ENCODE results near the gene TUBAL3.

DNA sequence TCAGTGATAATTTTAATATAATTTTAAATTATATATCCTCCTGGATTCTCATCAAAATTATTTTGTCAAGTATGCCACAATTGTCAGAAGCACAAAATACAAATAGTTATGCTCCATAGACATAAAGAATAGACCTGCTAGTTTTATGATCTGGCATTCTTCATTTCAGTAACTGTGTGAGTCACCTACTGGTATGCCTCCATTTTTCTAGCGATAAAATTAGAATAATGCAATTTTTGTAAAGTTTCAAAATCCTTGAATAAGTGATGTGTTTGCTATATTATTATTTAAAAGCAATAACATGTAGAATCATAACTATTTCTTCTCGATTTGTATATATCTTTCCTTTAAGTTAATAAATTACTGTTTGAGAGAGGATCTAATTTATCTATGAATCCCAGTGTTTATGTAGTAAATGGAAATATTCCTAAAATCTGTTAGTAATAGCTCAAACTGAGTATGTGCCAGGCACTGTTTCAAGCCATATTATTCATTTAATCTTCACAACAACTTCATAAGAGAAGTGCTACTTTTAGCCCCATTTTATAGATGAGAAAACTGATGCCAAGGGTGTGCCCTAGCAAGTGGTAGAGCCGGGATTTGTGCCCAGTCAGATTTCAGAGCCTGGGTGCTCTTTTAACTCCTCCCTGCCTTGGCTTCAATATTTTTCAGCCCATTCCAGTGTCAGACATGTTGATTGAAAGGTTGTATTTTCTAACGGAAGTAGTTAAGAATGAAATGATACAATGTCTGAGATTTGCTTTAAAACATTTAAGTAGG lies 46.2 kb upstream of the TUBAL3 start:
- TF ChIP-seq, protein P1, sequence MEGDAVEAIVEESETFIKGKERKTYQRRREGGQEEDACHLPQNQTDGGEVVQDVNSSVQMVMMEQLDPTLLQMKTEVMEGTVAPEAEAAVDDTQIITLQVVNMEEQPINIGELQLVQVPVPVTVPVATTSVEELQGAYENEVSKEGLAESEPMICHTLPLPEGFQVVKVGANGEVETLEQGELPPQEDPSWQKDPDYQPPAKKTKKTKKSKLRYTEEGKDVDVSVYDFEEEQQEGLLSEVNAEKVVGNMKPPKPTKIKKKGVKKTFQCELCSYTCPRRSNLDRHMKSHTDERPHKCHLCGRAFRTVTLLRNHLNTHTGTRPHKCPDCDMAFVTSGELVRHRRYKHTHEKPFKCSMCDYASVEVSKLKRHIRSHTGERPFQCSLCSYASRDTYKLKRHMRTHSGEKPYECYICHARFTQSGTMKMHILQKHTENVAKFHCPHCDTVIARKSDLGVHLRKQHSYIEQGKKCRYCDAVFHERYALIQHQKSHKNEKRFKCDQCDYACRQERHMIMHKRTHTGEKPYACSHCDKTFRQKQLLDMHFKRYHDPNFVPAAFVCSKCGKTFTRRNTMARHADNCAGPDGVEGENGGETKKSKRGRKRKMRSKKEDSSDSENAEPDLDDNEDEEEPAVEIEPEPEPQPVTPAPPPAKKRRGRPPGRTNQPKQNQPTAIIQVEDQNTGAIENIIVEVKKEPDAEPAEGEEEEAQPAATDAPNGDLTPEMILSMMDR (IDR thresholded peaks at IDR 0.05) = no peak
- no peak for TF ChIP-seq TP53 (CRISPR knock-in tag; IDR thresholded peaks at IDR 0.05)
- TF ChIP-seq, protein P2, sequence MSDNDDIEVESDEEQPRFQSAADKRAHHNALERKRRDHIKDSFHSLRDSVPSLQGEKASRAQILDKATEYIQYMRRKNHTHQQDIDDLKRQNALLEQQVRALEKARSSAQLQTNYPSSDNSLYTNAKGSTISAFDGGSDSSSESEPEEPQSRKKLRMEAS (IDR thresholded peaks at IDR 0.05) = no peak
- TF ChIP-seq RAD21 (conservative IDR thresholded peaks at IDR 0.05 in 1 of 2, IDR thresholded peaks at IDR 0.05 in 1 of 2) = no peak
- TF ChIP-seq HOXA7 (CRISPR knock-in tag; IDR thresholded peaks at IDR 0.05) = no peak
- TF ChIP-seq POLR2A (IDR thresholded peaks at IDR 0.05; ENCODE audit: low read length) = no peak
- TF ChIP-seq, protein P3, sequence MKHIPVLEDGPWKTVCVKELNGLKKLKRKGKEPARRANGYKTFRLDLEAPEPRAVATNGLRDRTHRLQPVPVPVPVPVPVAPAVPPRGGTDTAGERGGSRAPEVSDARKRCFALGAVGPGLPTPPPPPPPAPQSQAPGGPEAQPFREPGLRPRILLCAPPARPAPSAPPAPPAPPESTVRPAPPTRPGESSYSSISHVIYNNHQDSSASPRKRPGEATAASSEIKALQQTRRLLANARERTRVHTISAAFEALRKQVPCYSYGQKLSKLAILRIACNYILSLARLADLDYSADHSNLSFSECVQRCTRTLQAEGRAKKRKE (CRISPR knock-in tag; IDR thresholded peaks at IDR 0.05; ENCODE audit: low read depth) = no peak
- TF ChIP-seq RFX5 (IDR thresholded peaks at IDR 0.05) = no peak
- TF ChIP-seq CHD2 (IDR thresholded peaks at IDR 0.05; ENCODE audit: low read length, partially characterized antibody) = no peak
- no peak for TF ChIP-seq ZFP36 (IDR thresholded peaks at IDR 0.05; ENCODE audit: borderline replicate concordance, partially characterized antibody)
- no peak for TF ChIP-seq NPAS2 (CRISPR knock-in tag; IDR thresholded peaks at IDR 0.05; ENCODE audit: borderline replicate concordance)
- TF ChIP-seq, protein P4, sequence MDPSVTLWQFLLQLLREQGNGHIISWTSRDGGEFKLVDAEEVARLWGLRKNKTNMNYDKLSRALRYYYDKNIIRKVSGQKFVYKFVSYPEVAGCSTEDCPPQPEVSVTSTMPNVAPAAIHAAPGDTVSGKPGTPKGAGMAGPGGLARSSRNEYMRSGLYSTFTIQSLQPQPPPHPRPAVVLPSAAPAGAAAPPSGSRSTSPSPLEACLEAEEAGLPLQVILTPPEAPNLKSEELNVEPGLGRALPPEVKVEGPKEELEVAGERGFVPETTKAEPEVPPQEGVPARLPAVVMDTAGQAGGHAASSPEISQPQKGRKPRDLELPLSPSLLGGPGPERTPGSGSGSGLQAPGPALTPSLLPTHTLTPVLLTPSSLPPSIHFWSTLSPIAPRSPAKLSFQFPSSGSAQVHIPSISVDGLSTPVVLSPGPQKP (IDR thresholded peaks at IDR 0.05; ENCODE audit: low read depth, low read length) = no peak
- no peak for TF ChIP-seq JUNB (IDR thresholded peaks at IDR 0.05)
